GM13976 (cell line): ENCODE data around the gene AP3S2.
"Not testable (repeated sequence)": the region's sequence is repeated elsewhere in the genome, so short reads cannot be mapped to it uniquely, and the experiment has no call there.

ENCODE experiments used
- DNase-seq: peaks from one replicate; pipeline ENCODE4 v3.0.0; 2012; ENCODE audit warnings: low spot score
- CTCF ChIP-seq: IDR thresholded peaks from 2 replicates; pipeline ENCODE4 v1.5.1; 2012; ENCODE audit warnings: borderline replicate concordance, mild to moderate bottlenecking; ENCODE audit not compliant: insufficient read depth; ENCODE audit errors: extremely low read depth, missing control alignments, control extremely low read depth
- in situ Hi-C: fragments of 300-500 bp; cut with MboI; formaldehyde crosslinking; loops from one replicate; pipeline ENCODE4 v1.12.0; 2022; ENCODE audit warnings: low sequenced_read_pairs, mixed read lengths, inconsistent platforms; ENCODE audit not compliant: unreplicated experiment

Gene AP3S2

DNA sequence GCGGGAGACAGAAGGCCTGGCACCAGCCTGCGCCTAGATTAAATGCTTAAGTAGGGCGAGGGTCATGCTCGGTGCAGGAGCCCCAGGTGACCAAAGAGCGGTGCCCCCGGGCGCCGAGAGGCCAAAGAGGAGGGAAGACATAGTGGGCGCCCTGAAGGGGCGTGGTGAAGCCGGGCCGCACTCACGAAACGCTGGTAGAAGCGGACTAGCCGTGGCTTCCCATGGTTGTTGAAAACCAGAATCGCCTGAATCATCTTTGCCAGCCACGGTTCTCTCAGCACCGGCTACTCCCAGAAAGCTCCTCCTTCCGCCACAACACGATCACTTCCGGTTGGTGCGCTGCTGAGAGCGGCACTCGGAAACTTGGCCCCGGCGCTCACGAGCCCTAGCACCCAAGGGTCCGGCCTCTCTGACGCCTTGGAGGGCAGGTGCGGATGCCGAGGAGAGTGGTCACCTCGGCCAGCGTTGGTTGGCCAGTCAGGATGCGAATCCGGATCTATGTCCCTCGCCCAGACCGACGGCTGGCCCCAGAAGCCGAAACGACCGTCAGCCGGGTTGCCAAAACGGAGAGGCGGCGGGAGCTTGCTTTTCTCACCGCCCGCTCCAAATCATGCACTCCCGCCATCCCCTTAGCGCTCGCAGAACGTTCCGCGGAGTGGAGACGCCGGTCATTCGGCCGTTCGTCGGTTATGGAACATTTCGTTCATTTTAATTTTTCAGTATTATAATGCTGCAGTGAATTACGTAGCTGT, at the start of gene AP3S2:
Gene AP3S2, minus strand, starts transcription at position 299 of the 752 bp plus-strand sequence. Its CDS starts 45 bp downstream, at position 254.
- peak; percentile 91 for DNase-seq
- no peak for TF ChIP-seq CTCF
- in situ Hi-C loops: no loop called here

DNA sequence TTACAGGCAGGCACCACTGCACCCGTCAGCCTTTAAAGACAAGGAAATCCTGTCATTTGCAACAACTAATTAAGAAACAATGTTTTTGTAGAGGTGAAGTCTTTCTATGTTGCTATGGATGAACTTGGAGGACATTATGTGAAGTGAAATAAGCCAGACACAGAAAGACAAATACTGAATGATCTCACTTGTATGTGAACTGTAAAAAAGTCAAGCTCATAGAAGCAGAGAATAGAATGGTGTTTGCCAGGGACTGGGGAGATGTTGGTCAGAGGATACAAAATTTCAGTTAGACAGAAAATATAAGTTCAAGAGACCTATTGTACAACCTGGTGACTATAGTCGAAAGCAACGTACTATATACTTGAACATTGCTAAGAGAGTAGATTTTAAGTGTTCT, 46.1 kb upstream of the AP3S2 start:
- in situ Hi-C loops: no loop called here
- TF ChIP-seq CTCF: no peak
- DNase-seq: no peak

DNA sequence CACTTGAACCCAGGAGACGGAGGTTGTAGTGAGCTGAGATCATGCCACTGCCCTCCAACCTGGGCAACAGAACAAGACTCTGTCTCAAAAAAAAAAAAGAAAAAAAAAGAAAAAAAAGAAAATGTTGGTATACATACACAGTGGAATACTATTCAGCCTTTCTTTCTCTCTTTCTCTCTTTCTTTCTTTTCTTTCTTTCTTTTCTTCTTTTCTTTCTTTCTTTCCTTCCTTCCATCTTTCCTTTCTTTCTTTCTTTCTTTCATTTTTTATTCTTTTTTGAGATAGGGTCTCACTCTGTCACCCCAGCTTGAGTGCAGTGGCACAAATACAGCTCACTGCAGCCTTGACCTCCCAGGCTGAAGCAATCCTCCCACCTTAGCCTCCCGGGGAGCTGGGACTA, 45.6 kb upstream of the AP3S2 start:
- in situ Hi-C loops, DNase-seq: not testable (repeated sequence)

GRCh38 chr15:89937365-89938350, 43.9 kb upstream of the AP3S2 start:
- in situ Hi-C loops: no loop called here
- DNase-seq: no peak
- TF ChIP-seq CTCF: no peak

DNA sequence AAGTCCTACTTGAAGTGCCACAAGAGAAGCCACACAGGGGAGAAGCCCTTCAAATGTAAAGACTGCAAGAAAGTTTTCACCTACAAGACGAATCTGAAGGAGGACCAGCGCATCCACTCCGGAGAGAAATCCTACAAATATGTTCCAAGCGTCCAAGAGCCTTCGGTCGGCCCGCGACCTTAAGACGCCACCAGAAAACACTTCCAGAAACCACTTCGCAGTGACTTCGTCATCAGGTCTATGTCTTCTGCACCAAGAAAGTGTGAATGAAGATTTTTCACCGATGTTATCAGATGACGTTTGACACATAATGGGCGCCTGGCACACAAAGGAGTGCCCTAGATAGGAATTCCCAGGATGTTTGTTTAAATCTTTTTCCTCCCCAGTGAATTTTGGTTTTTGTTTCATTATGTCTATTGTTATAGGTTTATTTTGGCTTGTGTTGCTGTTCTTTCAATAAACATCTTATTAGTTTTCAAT, 43.0 kb upstream of the AP3S2 start:
- in situ Hi-C loops: no loop called here
- TF ChIP-seq CTCF: no peak

GRCh38 chr15:89936051-89936785, 42.4 kb upstream of the AP3S2 start:
- DNase-seq: no peak
- in situ Hi-C loops: no loop called here
- TF ChIP-seq CTCF: no peak

More for the DNA sequence above, 43.0 kb upstream of the AP3S2 start:
- DNase-seq: no peak
